H9 (cell line): Measurements from ENCODE around the gene LRP1. TPM values are rescaled to one million over a fixed set of nuclear protein-coding genes. Genes with fewer than 3 reads are reported as not detected.

Experiments used
- DNase-seq: peaks from one replicate; pipeline ENCODE4 v3.0.0-alpha.2; 2017
- H2AFZ ChIP-seq: one replicate; pipeline ENCODE4 v1.6.1; 2013; ENCODE audit warnings: mild to moderate bottlenecking, low read length, control low read depth, moderate library complexity
- H2AK5ac ChIP-seq: 2 replicates; pipeline ENCODE4 v1.6.1; 2013; ENCODE audit warnings: low read length, control low read depth, mixed read lengths; ENCODE audit not compliant: insufficient read length
- H2BK120ac ChIP-seq: one replicate; pipeline ENCODE4 v1.6.1; 2013; ENCODE audit warnings: low read depth, mild to moderate bottlenecking, low read length, control low read depth, inconsistent platforms; ENCODE audit not compliant: poor library complexity, severe bottlenecking
- H2BK12ac ChIP-seq: 2 replicates; pipeline ENCODE4 v1.6.1; 2013; ENCODE audit warnings: low read length, control low read depth, mixed read lengths, low read depth; ENCODE audit not compliant: insufficient read length
- H2BK15ac ChIP-seq: 2 replicates; pipeline ENCODE4 v1.6.1; 2013; ENCODE audit warnings: low read depth, low read length, control low read depth
- H2BK20ac ChIP-seq: one replicate; pipeline ENCODE4 v1.6.1; 2013; ENCODE audit warnings: low read depth, mild to moderate bottlenecking, low read length, control low read depth, inconsistent platforms; ENCODE audit not compliant: poor library complexity, severe bottlenecking
- H2BK5ac ChIP-seq: 2 replicates; pipeline ENCODE4 v1.6.1; 2013; ENCODE audit warnings: low read length, control low read depth, mixed read lengths; ENCODE audit not compliant: insufficient read length
- H3K14ac ChIP-seq: 2 replicates; pipeline ENCODE4 v1.6.1; 2013; ENCODE audit warnings: low read length, control low read depth; ENCODE audit not compliant: insufficient read depth
- H3K18ac ChIP-seq: 2 replicates; pipeline ENCODE4 v1.6.1; 2013; ENCODE audit warnings: low read depth, mild to moderate bottlenecking, mixed read lengths, low read length, control low read depth; ENCODE audit not compliant: insufficient read length
- H3K23ac ChIP-seq: 2 replicates; pipeline ENCODE4 v1.6.1; 2013; ENCODE audit warnings: low read length, control low read depth, mixed read lengths, low read depth; ENCODE audit not compliant: insufficient read length
- H3K23me2 ChIP-seq: 2 replicates; pipeline ENCODE4 v1.6.1; 2013; ENCODE audit warnings: low read depth, mild to moderate bottlenecking, mixed read lengths, low read length, control low read depth; ENCODE audit not compliant: insufficient read length, poor library complexity, severe bottlenecking
- H3K27ac ChIP-seq: 2 replicates; pipeline ENCODE4 v1.5.1; 2013; ENCODE audit warnings: low read length, control low read depth, mixed read lengths, low read depth; ENCODE audit not compliant: insufficient read length
- H3K27me3 ChIP-seq: 2 replicates; pipeline ENCODE4 v1.6.1; 2013; ENCODE audit warnings: low read length, control low read depth, inconsistent platforms; ENCODE audit not compliant: insufficient read depth
- H3K4ac ChIP-seq: 2 replicates; pipeline ENCODE4 v1.6.1; 2013; ENCODE audit warnings: low read depth, mild to moderate bottlenecking, control low read depth, inconsistent platforms, low read length, moderate library complexity
- H3K4me1 ChIP-seq: 2 replicates; pipeline ENCODE4 v1.6.1; 2013; ENCODE audit warnings: low read length, control low read depth, inconsistent platforms; ENCODE audit not compliant: insufficient read depth
- H3K4me2 ChIP-seq: 2 replicates; pipeline ENCODE4 v1.6.1; 2013; ENCODE audit warnings: low read length, control low read depth, mixed read lengths; ENCODE audit not compliant: insufficient read length, insufficient read depth
- H3K56ac ChIP-seq: 2 replicates; pipeline ENCODE4 v1.6.1; 2013; ENCODE audit warnings: low read depth, mild to moderate bottlenecking, mixed read lengths, low read length, control low read depth; ENCODE audit not compliant: insufficient read length
- H3K79me1 ChIP-seq: 2 replicates; pipeline ENCODE4 v1.6.1; 2013; ENCODE audit warnings: low read depth, mild to moderate bottlenecking, moderate library complexity, low read length, control low read depth, inconsistent platforms; ENCODE audit not compliant: insufficient read depth, poor library complexity, severe bottlenecking
- H3K79me2 ChIP-seq: 2 replicates; pipeline ENCODE4 v1.6.1; 2013; ENCODE audit warnings: low read length, control low read depth, inconsistent platforms; ENCODE audit not compliant: insufficient read depth
- H3K9ac ChIP-seq: 2 replicates; pipeline ENCODE4 v1.6.1; 2013; ENCODE audit warnings: low read length, control low read depth, mixed read lengths; ENCODE audit not compliant: insufficient read length; ENCODE audit errors: extremely low read depth
- H3K9me3 ChIP-seq: one replicate; pipeline ENCODE4 v1.6.1; 2013; ENCODE audit warnings: low read depth, low read length, inconsistent platforms; ENCODE audit not compliant: control insufficient read depth
- H3T11ph ChIP-seq: one replicate; pipeline ENCODE4 v1.6.1; 2013; ENCODE audit warnings: mild to moderate bottlenecking, low read length, control low read depth, inconsistent platforms
- H4K20me1 ChIP-seq: one replicate; pipeline ENCODE4 v1.6.1; 2013; ENCODE audit not compliant: control insufficient read depth, insufficient read length, insufficient read depth
- H4K5ac ChIP-seq: 2 replicates; pipeline ENCODE4 v1.6.1; 2013; ENCODE audit warnings: low read depth, mild to moderate bottlenecking, mixed read lengths, low read length, control low read depth; ENCODE audit not compliant: insufficient read length
- H4K8ac ChIP-seq: replicated peaks from 2 replicates; pipeline ENCODE4 v1.6.1; 2013; ENCODE audit warnings: low read length, control low read depth, mixed read lengths, low read depth; ENCODE audit not compliant: insufficient read length
- H4K91ac ChIP-seq: 2 replicates; pipeline ENCODE4 v1.6.1; 2013; ENCODE audit warnings: low read depth, mild to moderate bottlenecking, moderate library complexity, mixed read lengths, low read length, control low read depth; ENCODE audit not compliant: insufficient read length
- H3K27ac Mint-ChIP-seq, 3 experiments: 2 replicates in 2 of 3; 3 replicates in 1 of 3; pipeline ENCODE4 v1.8.0; 2020 to 2021; ENCODE audit warnings: mixed read lengths in 3 of 3, mild to moderate bottlenecking in 1 of 3, moderate library complexity in 1 of 3
- H3K27me3 Mint-ChIP-seq: 2 replicates; pipeline ENCODE4 v1.8.0; 2021; ENCODE audit warnings: low read depth, mild to moderate bottlenecking, moderate library complexity, mixed read lengths
- H3K36me3 Mint-ChIP-seq, 3 experiments: 2 replicates in 2 of 3; 3 replicates in 1 of 3; pipeline ENCODE4 v1.8.0; 2020 to 2021; ENCODE audit warnings: low read depth in 3 of 3, mixed read lengths in 3 of 3; ENCODE audit not compliant: insufficient read depth in 1 of 3
- H3K4me1 Mint-ChIP-seq, 2 experiments: 2 replicates each; pipeline ENCODE4 v1.8.0; 2020; ENCODE audit warnings: mixed read lengths in 2 of 2
- H3K4me3 Mint-ChIP-seq, 2 experiments: 2 replicates in 1 of 2; 3 replicates in 1 of 2; pipeline ENCODE4 v1.8.0; 2020 to 2021; ENCODE audit warnings: mild to moderate bottlenecking in 2 of 2, mixed read lengths in 2 of 2, moderate library complexity in 1 of 2
- H3K9me3 Mint-ChIP-seq, 2 experiments: 2 replicates in 1 of 2; 3 replicates in 1 of 2; pipeline ENCODE4 v1.8.0; 2020; ENCODE audit warnings: mild to moderate bottlenecking in 2 of 2, mixed read lengths in 2 of 2, moderate library complexity in 1 of 2
- WGBS: extraction: QIAGEN DNeasy Blood & Tissue Kit; methylation state at CpG from one replicate; pipeline ENCODE4 v1.1.7; 2013; ENCODE audit warnings: missing lambda C conversion rate, low lambda C conversion rate, mixed read lengths; ENCODE audit not compliant: insufficient read length; ENCODE audit errors: extremely low coverage; 5-methylcytosine and 5-hydroxymethylcytosine counted together
- total RNA-seq: library from RNA; stranded (reverse); gene quantifications from 2 replicates; pipeline ENCODE4 v1.2.1, GENCODE V29; 2021
- TF ChIP-seq, protein P1 (sequence below): fragments of 200-600 bp; sonication (generic); conservative IDR thresholded peaks from 3 replicates; pipeline ENCODE4 v1.8.0; 2021; ENCODE audit warnings: antibody characterized with exemption, mild to moderate bottlenecking

The LRP1 gene
- total RNA-seq, 1 experiment from 2014 or later = 115 TPM

DNA sequence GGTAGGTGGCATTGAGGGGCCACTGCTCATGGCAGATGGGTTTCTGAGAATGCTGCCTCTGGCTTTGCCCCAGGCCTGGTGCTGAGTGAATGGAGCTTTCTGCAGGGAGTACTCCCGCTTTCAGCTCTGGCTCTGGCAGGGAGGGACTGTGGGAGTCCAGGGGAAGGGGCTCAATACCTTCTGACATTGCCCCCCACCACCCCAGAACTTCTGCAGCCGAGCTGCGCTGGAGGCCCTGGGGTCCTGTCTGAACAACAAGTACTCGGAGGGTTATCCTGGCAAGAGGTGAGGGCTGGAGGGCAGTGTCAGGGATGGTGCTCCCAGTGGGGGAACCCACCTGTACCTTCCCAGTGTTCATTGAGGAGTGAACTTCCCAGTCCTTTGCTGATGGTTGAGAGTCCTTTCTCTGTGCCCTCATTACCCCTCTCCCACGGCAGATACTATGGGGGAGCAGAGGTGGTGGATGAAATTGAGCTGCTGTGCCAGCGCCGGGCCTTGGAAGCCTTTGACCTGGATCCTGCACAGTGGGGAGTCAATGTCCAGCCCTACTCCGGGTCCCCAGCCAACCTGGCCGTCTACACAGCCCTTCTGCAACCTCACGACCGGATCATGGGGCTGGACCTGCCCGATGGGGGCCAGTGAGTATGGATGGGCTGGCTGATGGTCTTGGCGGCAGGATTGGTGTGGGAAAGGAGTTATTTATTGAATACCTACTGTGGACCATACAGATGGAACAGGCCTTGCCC is 103.2 kb downstream of the LRP1 start:
- H3K56ac ChIP-seq = no peak overlapping the region
- H3K36me3 Mint-ChIP-seq = peaks cover 45 to 52% (median 47%) of the 10 kb centered on the region in 3 experiments
- H3K27me3 Mint-ChIP-seq = peaks cover 36% of the 10 kb centered on the region
- no peak overlapping the region for H2BK15ac ChIP-seq
- no peak overlapping the region for H3K4me2 ChIP-seq
- peaks cover 19% of the 10 kb centered on the region for H3K23me2 ChIP-seq
- no peak overlapping the region for H4K8ac ChIP-seq
- no peak overlapping the region for H2AK5ac ChIP-seq
- no peak overlapping the region for H3K23ac ChIP-seq
- peak overlapping the region; percentile 98 to 99 for H3K4me3 Mint-ChIP-seq
- WGBS = no CpG with 5 or more reads among the region's 13 CpGs
- peaks cover 5% of the 10 kb centered on the region for H3K79me1 ChIP-seq
- H4K20me1 ChIP-seq = peaks cover 4% of the 10 kb centered on the region
- no peak overlapping the region for H2BK12ac ChIP-seq
- H3K79me2 ChIP-seq = peaks cover 5% of the 10 kb centered on the region; the same call in 1 of the 2 replicates
- H2BK120ac ChIP-seq = no peak overlapping the region
- no peak overlapping the region for H4K5ac ChIP-seq
- H4K91ac ChIP-seq = no peak overlapping the region
- H3K14ac ChIP-seq = no peak overlapping the region
- peaks cover 6% of the 10 kb centered on the region; the same call in 1 of the 2 replicates for H3K27me3 ChIP-seq
- H2AFZ ChIP-seq = no peak overlapping the region
- peak overlapping the region; percentile 97 for H3K9ac ChIP-seq
- no peak overlapping the region for H3K27ac ChIP-seq
- TF ChIP-seq, protein P1, sequence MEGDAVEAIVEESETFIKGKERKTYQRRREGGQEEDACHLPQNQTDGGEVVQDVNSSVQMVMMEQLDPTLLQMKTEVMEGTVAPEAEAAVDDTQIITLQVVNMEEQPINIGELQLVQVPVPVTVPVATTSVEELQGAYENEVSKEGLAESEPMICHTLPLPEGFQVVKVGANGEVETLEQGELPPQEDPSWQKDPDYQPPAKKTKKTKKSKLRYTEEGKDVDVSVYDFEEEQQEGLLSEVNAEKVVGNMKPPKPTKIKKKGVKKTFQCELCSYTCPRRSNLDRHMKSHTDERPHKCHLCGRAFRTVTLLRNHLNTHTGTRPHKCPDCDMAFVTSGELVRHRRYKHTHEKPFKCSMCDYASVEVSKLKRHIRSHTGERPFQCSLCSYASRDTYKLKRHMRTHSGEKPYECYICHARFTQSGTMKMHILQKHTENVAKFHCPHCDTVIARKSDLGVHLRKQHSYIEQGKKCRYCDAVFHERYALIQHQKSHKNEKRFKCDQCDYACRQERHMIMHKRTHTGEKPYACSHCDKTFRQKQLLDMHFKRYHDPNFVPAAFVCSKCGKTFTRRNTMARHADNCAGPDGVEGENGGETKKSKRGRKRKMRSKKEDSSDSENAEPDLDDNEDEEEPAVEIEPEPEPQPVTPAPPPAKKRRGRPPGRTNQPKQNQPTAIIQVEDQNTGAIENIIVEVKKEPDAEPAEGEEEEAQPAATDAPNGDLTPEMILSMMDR = no peak
- H3K18ac ChIP-seq = no peak overlapping the region
- DNase-seq = no peak
- no peaks in the 10 kb centered on the region for H3K9me3 ChIP-seq
- no peak overlapping the region for H3K4ac ChIP-seq
- H3K9me3 Mint-ChIP-seq = no peaks in the 10 kb centered on the region; a peak in 1 of 5 replicates
- H2BK20ac ChIP-seq = no peak overlapping the region
- H3K4me1 Mint-ChIP-seq = peaks cover 40 to 51% of the 10 kb centered on the region in 2 experiments
- H3K4me1 ChIP-seq = no peaks in the 10 kb centered on the region; the same call in 1 of the 2 replicates
- H3T11ph ChIP-seq = no peak overlapping the region
- H2BK5ac ChIP-seq = no peak overlapping the region
- H3K27ac Mint-ChIP-seq = peak overlapping the region in 1 of 3 experiments; percentile 82; a peak in 1 of 7 replicates
